ENCODE measurements around the gene SYK. TPM values are rescaled to one million over a fixed set of nuclear protein-coding genes. Genes with fewer than 3 reads are reported as not detected.

Gene SYK
- total and polyA plus RNA-seq, 2 experiments from 2014 or later = 4.9 to 5.1 TPM

- Histone ChIP-seq H3K36me3 (replicated peaks; ENCODE audit: insufficient read depth, low read depth) (no peaks in the 10 kb centered on the region), H3K27ac (no peak overlapping the region), H3K27me3 (no peaks in the 10 kb centered on the region), H3K4me3 (no peak overlapping the region), H3K4me1 (ENCODE audit: insufficient read depth) (no peaks in the 10 kb centered on the region), H3K4me2 (no peak overlapping the region), H4K20me1 (ENCODE audit: insufficient read depth, poor library complexity, severe bottlenecking) (no peaks in the 10 kb centered on the region), H3K9me2 (replicated peaks; ENCODE audit: insufficient read depth) (no peaks in the 10 kb centered on the region), H3K79me2 (no peaks in the 10 kb centered on the region), H3K9me3 (ENCODE audit: low read depth) (no peaks in the 10 kb centered on the region), H2AFZ (no peak overlapping the region)
- TF ChIP-seq EZH2 (IDR thresholded peaks at IDR 0.05; ENCODE audit: borderline replicate concordance) (no peak), CTCF (IDR thresholded peaks at IDR 0.05; ENCODE audit: poor library complexity) (no peak), EZH2phosphoT487 (IDR thresholded peaks at IDR 0.05; ENCODE audit: low read depth, severe bottlenecking, unreplicated experiment) (no peak)
- 89% methylated on average over 3 of the region's 3 CpGs for WGBS (ENCODE audit: low lambda C conversion rate, missing lambda C conversion rate)
- no peak for DNase-seq (ENCODE audit: low spot score)
Observed at GRCh38 chr9:90830977-90831376, 29.4 kb downstream of the SYK start.

GRCh38 chr9:90832261-90832660 is 30.6 kb downstream of the SYK start:
- WGBS (ENCODE audit: low lambda C conversion rate, missing lambda C conversion rate) = 80% methylated on average over 3 of the region's 3 CpGs

GRCh38 chr9:90834828-90835595 is 33.4 kb downstream of the SYK start:
- Histone ChIP-seq H4K20me1 (ENCODE audit: insufficient read depth, poor library complexity, severe bottlenecking) (no peaks in the 10 kb centered on the region), H3K36me3 (replicated peaks; ENCODE audit: insufficient read depth, low read depth) (no peaks in the 10 kb centered on the region), H3K9me3 (ENCODE audit: low read depth) (no peaks in the 10 kb centered on the region), H3K9me2 (replicated peaks; ENCODE audit: insufficient read depth) (no peaks in the 10 kb centered on the region), H3K4me3 (no peak overlapping the region), H3K4me2 (no peak overlapping the region), H2AFZ (no peak overlapping the region), H3K27me3 (no peaks in the 10 kb centered on the region), H3K27ac (no peak overlapping the region), H3K79me2 (no peaks in the 10 kb centered on the region), H3K4me1 (ENCODE audit: insufficient read depth) (no peaks in the 10 kb centered on the region)
- no peak for DNase-seq (ENCODE audit: low spot score)
- TF ChIP-seq EZH2 (IDR thresholded peaks at IDR 0.05; ENCODE audit: borderline replicate concordance) (no peak), EZH2phosphoT487 (IDR thresholded peaks at IDR 0.05; ENCODE audit: low read depth, severe bottlenecking, unreplicated experiment) (no peak), CTCF (IDR thresholded peaks at IDR 0.05; ENCODE audit: poor library complexity) (no peak)
- 82% methylated on average over 8 of the region's 8 CpGs for WGBS (ENCODE audit: low lambda C conversion rate, missing lambda C conversion rate)

More at GRCh38 chr9:90832261-90832660, 30.6 kb downstream of the SYK start:
- H3K79me2 ChIP-seq = no peaks in the 10 kb centered on the region
- H2AFZ ChIP-seq = no peak overlapping the region
- no peaks in the 10 kb centered on the region for H3K4me1 ChIP-seq (ENCODE audit: insufficient read depth)
- TF ChIP-seq CTCF (IDR thresholded peaks at IDR 0.05; ENCODE audit: poor library complexity) = no peak
- no peak for TF ChIP-seq EZH2phosphoT487 (IDR thresholded peaks at IDR 0.05; ENCODE audit: low read depth, severe bottlenecking, unreplicated experiment)
- no peak for TF ChIP-seq EZH2 (IDR thresholded peaks at IDR 0.05; ENCODE audit: borderline replicate concordance)
- no peak overlapping the region for H3K27ac ChIP-seq
- no peaks in the 10 kb centered on the region for H3K9me2 ChIP-seq (replicated peaks; ENCODE audit: insufficient read depth)
- H3K27me3 ChIP-seq = no peaks in the 10 kb centered on the region
- H3K4me2 ChIP-seq = no peak overlapping the region
- no peak overlapping the region for H3K4me3 ChIP-seq
- no peak for DNase-seq (ENCODE audit: low spot score)
- H3K36me3 ChIP-seq (replicated peaks; ENCODE audit: insufficient read depth, low read depth) = no peaks in the 10 kb centered on the region
- H3K9me3 ChIP-seq (ENCODE audit: low read depth) = no peaks in the 10 kb centered on the region
- H4K20me1 ChIP-seq (ENCODE audit: insufficient read depth, poor library complexity, severe bottlenecking) = no peaks in the 10 kb centered on the region
